GM19238 (cell line): ENCODE data around the gene RGS3.
"Not testable (repeated sequence)": the region's sequence is repeated elsewhere in the genome, so short reads cannot be mapped to it uniquely, and the experiment has no call there.

Source experiments
- DNase-seq: peaks from one replicate; pipeline ENCODE4 v3.0.0; 2011; ENCODE audit warnings: low spot score; ENCODE audit not compliant: insufficient read length

Gene RGS3

DNA sequence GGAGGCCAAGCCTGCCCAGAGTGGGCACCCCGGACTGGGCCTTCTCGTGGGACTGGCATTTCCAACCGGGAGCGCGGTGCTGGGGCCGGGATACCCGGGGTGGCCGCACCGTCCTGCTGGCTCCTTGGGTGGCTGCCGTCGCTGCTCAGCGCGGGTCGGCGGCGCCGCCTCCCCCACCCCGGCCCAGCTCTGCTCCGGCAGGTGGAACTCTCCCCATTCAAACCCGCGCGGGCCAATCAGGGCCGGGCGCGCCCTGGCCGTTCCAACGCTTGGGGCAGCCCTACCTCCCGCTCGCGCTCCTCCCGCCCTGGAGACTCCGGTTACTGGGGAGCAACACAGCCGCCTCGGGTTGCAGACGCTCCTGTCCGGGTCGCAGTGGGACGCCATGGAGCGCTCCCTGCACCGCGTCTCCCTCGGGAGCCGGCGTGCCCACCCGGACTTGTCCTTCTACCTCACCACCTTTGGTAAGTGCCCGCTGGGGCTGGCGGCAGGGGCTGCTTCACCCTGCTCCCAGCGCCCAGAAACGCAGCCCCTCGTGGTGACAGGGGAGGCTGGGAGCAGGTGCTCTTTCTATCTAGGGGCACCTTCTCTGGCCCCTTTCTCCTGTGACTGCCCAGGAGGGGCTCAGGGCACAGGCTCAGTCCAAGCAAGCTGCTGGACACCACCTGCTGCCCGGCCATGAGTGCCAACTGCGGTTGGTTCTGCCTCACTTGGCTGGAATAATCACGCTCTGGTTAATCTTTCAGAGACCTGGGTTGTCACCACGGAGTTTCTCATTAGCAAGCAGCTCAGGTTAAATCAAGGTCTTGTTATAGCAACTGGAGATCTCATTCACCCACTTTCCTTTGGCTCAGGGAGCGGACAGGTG is at the start of gene RGS3:
Gene RGS3, plus strand, starts transcription at position 310 of the 868 bp plus-strand sequence. Its CDS starts 76 bp downstream, at position 386.
- DNase-seq, result no peak

DNA sequence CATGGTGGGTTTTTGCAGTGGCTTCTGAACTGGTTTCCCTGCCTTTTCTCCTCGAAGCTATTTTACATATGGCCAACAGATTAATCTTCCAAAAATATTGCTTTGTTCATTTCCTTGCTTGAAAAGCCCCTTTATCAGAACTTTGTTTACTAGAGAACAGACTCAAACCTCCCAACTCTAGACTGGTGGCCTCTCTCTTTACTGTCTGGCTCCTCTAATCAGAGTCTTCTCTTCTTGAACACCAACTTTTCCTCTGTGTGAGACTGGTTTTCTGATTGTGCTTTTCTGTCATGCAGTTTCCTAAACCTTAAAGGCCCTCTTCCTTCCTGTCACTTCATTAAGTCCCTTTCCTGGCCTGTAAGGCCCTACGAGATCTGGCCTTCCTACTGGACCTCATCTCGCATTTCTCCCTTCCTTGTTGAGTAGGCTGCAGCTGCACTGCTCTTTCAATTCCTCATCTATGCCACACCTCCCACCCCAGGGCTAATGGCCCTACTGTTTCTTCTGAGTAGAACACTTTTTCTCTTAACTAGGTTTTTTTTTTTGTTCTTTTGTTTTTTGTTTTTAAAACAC is 47.3 kb upstream of the RGS3 start:
- DNase-seq, result peak; percentile 62

DNA sequence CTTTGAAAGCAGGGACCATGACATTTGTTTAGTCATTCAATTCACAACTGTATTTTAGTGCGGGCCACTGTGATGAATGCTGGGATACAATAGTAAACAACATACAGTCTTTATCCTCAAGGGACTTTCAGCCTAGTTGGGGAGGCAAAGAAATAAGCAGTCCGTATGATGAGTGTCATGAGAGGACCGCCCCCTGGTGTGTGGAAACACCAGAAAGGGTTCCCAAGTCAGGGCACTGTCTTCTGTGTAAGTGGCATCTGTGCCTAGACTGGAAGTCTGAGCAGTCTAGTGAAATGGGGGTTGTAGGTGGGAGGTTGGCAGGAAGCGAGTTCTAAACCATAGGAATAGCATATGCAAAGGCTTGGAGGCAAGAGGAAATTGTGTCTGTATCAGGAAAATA is 46.2 kb upstream of the RGS3 start:
- DNase-seq, result no peak

DNA sequence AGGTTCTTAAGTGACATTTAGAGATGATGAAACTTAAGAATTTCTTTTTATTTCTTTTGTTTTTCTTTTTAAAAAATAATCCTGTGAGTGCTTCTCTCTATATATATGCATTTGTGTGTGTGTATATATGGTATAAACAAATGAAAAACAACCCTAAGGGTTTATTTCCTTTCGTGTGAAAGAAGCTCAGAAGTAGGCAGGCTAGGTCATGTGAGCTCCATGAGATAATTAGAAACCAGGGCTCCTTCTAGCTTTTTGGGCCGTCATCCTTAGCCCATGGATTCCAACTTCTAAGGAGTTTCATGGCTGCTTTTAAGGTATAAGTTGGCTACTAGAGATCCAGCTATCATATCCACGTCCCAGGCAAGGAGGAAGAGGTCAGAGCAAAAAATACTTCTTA is 41.8 kb upstream of the RGS3 start:
- DNase-seq, result no peak

DNA sequence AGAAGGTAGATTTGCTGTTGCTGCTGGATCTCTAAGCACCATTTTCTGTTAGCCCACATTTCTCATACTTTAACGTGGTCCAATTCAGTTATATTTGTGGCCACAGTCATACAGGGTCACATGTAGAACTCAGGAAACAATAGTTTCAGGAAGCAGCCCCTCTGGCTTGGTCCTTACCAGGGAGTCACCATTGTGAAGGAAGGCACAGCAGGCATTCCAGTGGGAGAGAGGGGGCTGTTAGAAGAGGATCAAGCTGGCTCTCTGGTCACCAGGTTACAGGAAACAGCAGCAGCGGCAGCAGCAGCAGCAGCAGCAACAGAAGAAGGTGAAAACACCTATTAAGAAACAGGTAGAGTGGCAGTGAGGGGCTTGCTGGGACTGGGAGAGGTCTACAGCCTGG is 38.5 kb upstream of the RGS3 start:
- DNase-seq, result no peak

DNA sequence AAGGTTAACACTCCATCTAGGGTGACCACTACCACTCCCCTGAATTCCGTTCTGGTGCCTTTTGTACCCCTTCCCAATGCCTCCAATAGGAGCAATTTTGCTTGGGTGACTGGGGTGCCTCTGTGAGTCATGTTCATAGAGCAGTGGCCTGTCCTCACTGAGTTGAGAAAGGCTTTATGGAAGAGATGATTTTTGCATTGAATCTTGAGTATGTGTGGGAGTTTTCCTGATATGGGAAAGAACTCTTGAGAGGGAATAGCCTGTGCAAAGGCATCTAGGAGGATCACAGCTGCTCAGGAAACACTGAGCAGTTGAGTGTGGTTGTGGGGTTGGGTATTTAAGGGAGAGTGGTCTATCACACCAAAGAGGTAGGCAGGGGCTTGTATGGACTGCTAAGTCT is 36.8 kb upstream of the RGS3 start:
- no peak for DNase-seq

DNA sequence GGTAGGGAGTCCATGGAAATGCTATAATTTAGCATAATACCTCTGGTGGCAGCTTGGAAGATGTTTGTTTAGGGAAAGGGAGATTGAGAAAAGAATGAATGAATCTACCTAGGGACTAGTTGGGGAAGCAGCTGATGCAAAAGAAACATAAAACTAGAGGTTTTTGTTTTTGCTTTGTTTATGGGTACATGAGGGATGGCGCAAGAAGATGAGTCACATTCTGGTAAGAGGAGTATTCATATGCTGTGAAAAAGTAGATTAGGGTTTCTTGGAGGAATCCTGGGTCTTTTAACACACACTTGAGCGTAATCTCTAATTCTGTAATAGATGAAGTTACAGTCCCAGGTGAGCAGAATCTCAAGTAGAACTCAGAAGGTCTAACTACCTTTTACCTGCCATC is 35.9 kb upstream of the RGS3 start:
- DNase-seq, result no peak

DNA sequence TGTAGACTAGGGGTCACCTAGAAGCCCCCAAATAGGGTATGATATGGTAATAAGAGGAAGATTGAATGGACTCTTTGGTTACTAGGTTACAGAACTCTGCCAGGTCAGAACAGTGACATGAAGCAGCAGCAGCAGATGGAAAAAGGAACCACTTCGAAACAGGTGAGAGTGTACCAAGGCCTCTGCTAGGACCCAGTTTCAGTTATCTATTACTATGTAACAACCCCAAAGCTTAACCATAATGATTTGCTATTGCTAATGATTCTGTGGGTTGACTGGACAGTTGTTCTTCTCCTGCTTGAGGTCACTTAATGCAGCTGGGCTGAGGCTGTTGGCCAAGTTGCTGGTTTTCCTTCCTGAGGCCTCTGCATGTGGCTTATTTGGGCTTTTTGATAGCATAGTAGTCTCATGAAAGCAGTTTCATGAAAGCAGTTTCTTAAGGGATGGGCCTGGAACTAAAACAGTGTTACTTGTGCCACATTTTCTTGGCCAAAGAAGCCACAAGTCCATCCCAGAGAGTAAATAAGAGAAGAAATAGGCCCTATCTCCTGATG is 35.4 kb upstream of the RGS3 start:
- DNase-seq, result no peak

DNA sequence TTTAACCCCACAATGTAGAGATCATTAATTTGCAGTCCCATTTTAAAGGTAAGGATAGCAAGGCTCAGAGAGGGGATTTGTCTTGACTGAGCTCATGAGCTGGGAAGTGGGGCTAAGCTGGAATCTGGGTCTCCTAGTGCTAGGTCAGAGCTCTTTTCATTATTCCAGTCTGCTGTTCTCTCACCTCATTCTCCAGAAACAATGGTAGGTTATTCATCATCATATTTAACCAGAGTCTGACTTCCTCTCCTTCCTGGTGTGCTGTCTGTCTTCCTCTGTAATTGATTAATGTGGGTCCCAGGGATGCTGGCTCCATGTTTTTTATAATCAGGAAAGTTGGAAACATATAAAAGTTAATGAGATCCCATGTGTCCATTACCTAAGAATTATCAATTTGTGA is 32.3 kb upstream of the RGS3 start:
- DNase-seq, result no peak

DNA sequence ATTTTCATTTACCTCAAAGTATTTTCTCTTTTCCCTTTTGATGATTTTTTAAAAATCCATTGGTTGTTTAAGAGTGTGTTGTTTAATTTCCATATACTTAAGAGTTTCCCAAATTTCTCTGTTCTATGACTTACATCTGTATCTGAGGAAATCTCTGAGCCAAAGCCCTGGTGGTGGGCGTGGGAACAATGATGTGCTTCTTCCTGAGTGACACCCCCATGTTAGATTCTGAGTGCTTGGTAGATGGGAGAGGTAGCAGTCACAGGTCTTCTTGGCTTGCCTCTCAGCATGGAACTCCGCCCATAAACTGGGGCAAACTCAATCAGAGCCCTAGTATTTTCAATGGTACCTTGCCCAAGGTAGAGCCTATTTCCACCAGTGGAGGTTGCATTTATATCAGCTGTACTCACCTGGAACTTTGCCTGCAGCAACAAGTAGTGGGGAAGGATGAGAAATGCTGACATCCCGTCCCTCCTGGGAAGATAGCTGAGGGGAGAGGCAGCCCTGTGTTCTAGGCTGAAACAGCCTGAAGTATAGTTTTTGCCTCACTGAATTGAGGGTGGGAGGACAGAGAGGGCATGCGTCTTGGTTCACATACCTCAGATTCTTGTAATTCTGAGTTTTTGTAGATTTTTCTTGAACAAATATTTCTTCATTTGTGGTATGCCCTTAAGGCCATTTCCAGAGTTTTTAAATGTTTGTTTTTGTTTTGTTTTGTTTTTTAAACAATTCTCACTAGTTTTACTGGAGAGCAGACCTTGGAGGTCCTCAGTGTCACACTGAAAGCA is 26.6 kb upstream of the RGS3 start:
- no peak for DNase-seq

DNA sequence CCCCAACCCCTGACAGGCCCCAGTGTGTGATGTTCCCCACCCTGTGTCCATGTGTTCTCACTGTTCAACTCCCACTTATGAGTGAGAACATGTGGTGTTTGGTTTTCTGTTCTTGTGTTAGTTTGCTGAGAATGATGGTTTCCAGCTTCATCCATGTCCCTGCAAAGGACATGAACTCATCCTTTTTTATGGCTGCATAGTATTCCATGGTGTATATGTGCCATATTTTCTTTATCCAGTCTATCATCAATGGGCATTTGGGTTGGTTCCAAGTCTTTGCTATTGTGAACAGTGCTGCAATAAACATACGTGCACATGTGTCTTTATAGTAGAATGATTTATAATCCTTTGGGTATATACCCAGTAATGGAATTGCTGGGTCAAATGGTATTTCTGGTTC is 25.8 kb upstream of the RGS3 start:
- not testable (repeated sequence) for DNase-seq

DNA sequence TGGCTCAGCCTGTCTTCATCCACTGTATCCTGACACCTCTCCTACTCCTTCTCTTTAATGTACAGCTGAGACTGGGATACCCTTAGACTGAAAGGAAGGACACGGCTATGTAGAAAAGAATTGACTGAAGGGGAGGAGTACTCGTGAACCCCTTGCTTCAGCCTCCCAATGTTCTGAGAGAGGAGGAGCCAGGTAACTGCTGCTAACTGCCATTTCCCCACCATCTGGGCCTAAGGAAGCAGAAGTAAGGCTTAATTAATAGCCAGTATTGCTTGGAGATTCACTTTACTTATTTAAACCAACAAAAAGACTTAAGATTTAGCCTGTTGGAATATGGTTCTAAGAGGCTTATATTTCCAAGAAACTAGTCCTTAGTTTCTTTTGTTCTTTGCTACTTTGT is 18.8 kb upstream of the RGS3 start:
- no peak for DNase-seq

DNA sequence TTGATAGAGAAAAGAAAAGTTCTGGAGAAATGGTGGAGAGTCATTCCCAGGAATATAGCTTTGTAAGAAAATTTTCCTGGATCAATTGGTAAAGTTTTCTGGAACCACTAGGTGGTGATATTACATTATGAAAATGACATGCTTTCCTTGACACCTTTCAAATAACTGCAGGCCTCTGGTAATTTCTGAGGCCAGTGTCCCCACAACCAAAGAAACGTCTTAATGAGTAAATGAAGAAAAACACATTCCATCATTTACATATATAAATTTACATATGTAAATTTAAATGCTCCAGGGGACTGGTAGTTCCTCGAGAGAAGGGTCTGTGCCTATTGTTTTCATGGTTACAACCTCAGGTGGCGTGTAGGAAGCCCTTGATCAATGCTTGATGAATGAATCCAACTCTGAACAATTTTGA is 17.2 kb upstream of the RGS3 start:
- DNase-seq, result peak; percentile 32

DNA sequence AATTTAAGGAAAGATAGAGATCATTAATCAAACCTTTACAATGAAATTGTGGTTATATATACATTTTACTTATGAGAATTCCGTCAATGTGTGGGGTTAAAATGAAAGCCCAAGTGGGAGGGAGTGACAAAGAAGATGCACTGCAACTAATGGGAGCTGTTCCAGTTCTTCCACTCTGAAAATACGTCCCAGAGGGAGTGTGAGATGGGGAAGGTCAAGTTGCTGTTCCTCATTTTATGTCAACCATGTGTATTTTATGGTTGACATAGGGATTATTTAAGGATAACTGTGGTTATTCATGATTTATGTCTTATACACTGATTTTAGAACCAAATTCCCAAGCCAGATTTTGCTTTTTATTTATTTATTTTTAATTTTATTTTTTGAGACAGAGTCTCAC is 14.2 kb upstream of the RGS3 start:
- DNase-seq, result no peak

DNA sequence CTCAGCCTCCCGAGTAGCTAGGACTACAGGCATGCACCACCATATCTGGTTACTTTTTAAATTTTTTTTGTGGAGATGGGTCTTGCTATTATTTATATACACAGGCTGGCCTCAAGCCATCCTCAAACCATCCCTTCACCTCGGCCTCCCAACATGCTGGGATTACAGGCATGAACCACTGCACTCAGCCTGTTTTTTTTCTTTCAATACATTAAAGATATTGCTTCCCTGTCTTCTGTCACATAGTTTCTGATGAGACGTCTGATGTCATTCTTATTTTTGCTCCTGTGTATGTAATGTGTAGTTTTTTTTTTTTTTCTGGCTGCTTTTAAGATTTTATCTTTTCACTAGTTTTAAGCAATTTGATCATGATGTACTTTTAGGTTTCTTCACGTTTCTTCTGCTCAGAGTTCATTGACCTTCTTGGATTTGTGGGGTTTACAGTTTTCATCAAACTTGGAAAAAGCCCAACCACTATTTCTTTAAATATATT is 11.4 kb upstream of the RGS3 start:
- DNase-seq, result no peak

DNA sequence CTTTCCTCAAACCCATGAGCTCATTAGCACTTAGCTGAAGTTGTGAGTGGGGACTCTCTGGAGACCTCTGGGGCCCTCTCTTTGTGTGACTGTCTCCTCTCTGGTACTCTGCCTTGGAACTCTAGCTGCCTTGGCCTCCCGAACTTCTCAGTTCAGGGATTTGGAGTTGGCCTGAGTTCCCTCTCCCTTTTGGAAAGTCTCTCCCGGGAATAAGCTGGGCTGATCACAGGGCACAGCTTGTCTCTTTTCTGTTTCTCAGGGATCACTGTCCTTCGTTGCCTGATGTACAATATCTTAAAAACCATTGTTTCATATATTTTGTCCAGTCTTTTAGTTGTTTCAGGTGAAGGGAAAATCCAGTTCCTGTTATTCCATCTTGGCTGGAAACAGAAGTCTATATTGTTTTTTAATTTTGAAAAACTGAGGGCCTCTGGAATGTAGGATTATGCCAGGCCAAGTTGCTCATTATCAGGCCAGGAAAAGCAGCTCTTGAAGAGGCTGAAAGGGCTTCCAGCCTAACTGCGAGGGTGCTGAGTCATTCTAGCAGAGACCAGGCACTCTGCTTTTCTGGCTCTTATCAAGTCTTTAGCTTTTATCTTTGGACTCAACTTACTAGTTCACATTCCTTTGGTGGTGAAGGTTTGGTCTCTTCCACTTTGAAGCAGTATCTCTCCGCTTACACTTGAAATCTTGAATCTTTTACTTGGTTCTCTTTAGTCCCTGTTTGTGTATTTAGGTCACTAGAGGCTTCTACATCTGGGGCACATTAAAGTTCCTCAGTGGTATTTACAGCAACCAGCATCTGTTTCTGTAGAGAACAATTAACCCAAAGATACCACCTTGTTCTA is 8.4 kb upstream of the RGS3 start:
- no peak for DNase-seq

DNA sequence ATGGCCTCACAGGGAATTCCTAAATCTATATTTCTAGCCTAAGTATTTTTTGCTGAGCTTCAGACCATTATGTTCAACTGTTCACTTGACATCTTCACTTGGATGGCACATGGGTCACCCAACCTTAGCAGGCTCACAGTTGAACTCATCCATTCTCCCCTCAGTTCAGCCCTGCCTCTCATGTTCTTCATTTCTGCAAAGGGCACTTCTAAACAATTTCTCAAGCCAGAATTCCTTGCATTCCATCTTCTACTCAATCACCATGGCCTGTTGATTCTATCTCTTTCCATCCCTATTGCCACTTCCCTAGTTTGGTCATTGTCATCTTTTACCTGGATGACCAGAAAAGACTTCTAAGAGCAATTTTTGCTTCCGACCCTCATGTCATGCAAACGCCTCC is 7.3 kb upstream of the RGS3 start:
- no peak for DNase-seq

DNA sequence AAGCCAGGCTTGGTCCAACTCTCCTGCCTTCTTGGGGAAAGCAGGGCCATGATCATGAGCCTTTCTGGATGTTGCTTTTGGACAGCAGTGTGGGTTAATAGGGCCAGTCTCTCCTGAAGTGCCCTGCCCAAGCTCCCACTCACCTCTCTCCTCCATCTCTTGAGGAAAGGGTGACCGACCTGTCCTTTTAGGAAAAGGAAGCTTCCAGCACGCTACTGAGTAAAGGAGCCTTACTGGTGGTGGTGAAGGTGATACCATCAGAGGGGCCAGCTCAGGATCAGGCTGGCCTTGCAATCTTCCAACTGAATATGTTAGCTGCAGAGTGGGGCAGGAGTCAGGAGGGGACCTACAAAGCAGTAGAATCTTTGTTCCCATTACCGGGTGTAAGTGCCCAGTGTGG is 2.2 kb upstream of the RGS3 start:
- DNase-seq, result no peak

DNA sequence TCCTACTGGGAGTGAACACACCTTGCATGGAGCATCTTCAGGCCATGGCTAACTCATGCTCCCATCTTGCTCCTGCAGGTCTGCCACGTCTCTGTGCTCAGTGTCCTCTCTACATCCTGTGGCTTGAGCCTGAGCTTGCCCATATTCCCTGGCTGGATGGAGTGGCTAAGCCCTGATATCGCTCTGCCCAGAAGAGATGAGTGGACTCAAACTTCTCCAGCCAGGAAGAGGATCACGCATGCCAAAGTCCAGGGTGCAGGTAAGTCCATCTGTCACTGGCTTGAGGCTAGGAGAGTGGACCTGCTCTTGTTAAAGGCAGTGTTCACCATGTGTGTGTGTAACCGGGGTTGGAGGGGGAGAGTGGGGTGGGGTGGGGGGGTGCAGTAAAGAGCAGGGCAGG is 1.6 kb upstream of the RGS3 start:
- no peak for DNase-seq

DNA sequence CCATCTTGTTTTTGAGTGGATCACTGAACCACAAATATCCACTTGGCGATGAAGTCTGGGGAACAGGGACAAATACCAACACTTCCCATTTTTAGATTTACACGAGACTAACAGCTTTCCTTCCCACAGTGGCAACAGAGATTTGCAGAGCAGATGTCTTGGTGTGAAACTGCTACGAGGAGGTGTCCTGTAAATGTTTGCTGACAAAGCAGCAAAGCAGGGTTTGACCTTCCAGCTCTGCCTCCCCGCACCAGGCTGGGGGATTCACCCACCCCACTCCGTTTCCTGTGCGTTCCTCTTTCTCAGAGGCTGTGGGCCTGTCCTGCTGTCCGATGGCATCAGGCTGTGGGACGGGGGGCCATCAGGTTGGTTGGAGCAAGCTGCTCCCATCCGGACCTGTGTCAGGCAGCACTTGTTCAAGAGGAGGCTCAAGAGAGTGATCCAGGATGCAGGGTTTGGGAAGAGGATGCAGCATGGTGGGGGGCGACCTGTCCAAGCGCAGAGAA is 693 bp upstream of the RGS3 start:
- no peak for DNase-seq

DNA sequence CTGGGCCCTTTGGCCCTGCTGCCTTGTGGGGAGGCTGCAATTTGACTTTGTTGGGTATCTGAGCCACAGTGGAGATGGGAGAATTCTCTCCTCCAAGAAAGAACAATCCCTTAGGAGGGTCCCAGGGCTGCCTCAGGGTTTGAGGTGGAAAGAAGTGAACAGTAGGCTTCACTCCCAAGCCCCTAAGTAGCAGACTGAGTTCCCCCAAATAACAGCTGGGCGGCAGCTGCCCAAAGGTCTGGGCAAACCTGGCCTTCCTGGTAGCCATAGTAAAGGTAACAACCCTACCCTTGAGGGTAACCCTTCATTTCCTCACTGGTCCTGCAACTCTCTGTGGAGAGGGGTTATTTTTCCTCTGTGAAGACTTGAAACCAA is 746 bp downstream of the RGS3 start:
- no peak for DNase-seq
